Gastrocnemius medialis (tissue), 4 donors: Measurements from ENCODE around the gene PRR9. TPM values are rescaled to one million over a fixed set of nuclear protein-coding genes. Genes with fewer than 3 reads are reported as not detected.
"Not testable (repeated sequence)": the region's sequence is repeated elsewhere in the genome, so short reads cannot be mapped to it uniquely, and the experiment has no call there.

Experiments
- ATAC-seq, 2 donors: fragments of 150-250 bp; one replicate each; pipeline ENCODE4 v1.9.1; 2016
- DNase-seq, 2 donors: peaks; one replicate each; pipeline ENCODE4 v3.0.0-alpha.2; 2019
- H3K27ac ChIP-seq, 4 donors: fragments of 200-600 bp; sonication (generic); 1 replicate in 1 of 4; 2 replicates in 3 of 4; pipeline ENCODE4 v1.5.1; 2016 to 2018; ENCODE audit warnings: mild to moderate bottlenecking in 2 of 4, moderate library complexity in 1 of 4
- H3K27me3 ChIP-seq, 3 donors: fragments of 200-600 bp; sonication (generic) in 2 of 3; 1 replicate in 1 of 3; 2 replicates in 2 of 3; pipeline versions ENCODE4 v1.5.1 to v1.6.0; 2016 to 2019; ENCODE audit warnings: mild to moderate bottlenecking in 1 of 3, moderate library complexity in 1 of 3
- H3K36me3 ChIP-seq, 2 donors: fragments of 200-600 bp; sonication (generic) in 1 of 2; one replicate each; pipeline ENCODE4 v1.5.1; 2017 to 2018
- H3K4me1 ChIP-seq, 2 donors: fragments of 200-600 bp; sonication (generic) in 1 of 2; one replicate each; pipeline ENCODE4 v1.5.1; 2016 to 2017; ENCODE audit warnings: mild to moderate bottlenecking in 2 of 2
- H3K4me3 ChIP-seq, 4 donors: fragments of 200-600 bp; sonication (generic) in 3 of 4; 1 replicate in 1 of 4; 2 replicates in 3 of 4; pipeline ENCODE4 v1.5.1; 2016 to 2019; ENCODE audit warnings: mild to moderate bottlenecking in 2 of 4
- H3K9me3 ChIP-seq, 3 donors: fragments of 200-600 bp; sonication (generic) in 2 of 3; 1 replicate in 1 of 3; 2 replicates in 2 of 3; pipeline ENCODE4 v1.5.1; 2016 to 2019
- POLR2A ChIP-seq, 2 donors: fragments of 450-650 bp; IDR thresholded peaks; one replicate each; pipeline ENCODE4 v1.6.1; 2017; ENCODE audit warnings: antibody characterized with exemption in 2 of 2, mild to moderate bottlenecking in 2 of 2, moderate library complexity in 2 of 2
- in situ Hi-C, 4 donors: fragments of 200-750 bp; cut with MboI; loops; one replicate each; pipeline versions ENCODE4 v1.15.0 to v1.8.0; 2017; ENCODE audit warnings: low sequenced_read_pairs in 4 of 4
- intact Hi-C: fragments of 100-400 bp; cut with DNase I; formaldehyde crosslinking; loops from one replicate; pipeline ENCODE4 v1.15.1; 2023; ENCODE audit warnings: low total_unique reads
- total RNA-seq, 4 donors: library from RNA; depleted of rRNA; stranded (reverse); fragments of >200 nt; gene quantifications; one replicate each; pipeline versions ENCODE4 v1.1.0 to v1.2.3, GENCODE V29; 2016
- TF ChIP-seq, protein P1 (sequence below), 5 experiments: fragments of 450-650 bp in 3 of 5; fragments of 200-600 bp in 2 of 5; sonication (generic) in 2 of 5; IDR thresholded peaks in 4 of 5; conservative IDR thresholded peaks in 1 of 5; 1 replicate in 4 of 5; 2 replicates in 1 of 5; pipeline ENCODE4 v1.5.1; 2016 to 2019; ENCODE audit warnings: antibody characterized with exemption in 5 of 5, mild to moderate bottlenecking in 3 of 5, moderate library complexity in 3 of 5

PRR9 gene
- total RNA-seq, 4 donors from 2014 or later: not detected

DNA sequence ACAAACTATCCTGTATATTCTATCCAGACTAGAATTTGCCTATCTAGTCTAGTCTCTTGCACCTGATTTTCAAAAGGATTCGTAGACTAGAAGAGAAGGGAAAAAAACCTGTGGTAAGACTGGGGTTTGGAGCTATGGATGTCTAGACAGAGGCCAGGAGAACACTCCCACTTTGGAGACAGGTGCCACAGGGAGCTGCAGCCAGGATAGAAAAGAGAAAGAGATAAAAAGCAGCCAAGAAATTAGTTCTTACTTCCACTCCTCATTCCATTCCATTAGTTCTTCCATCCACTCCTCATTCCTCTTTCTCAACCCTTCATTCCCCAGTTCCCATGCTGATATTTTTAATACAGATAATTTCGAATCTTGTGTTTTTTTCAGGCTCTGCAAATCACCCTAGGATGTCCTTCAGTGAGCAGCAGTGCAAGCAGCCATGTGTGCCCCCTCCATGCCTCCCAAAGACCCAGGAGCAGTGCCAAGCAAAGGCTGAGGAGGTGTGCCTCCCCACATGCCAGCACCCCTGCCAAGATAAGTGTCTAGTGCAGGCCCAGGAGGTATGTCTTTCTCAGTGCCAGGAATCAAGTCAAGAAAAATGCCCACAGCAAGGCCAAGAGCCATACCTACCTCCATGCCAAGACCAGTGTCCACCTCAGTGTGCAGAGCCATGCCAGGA, 496 bp downstream of the PRR9 start:
- in situ Hi-C loops (no loop called here), intact Hi-C loops (no loop called here)
- no peaks in the 10 kb centered on the region for H3K9me3 ChIP-seq
- H3K4me3 ChIP-seq: no peak overlapping the region
- DNase-seq (no peak), ATAC-seq (no peak)
- no peaks in the 10 kb centered on the region for H3K27me3 ChIP-seq
- no peak overlapping the region for H3K27ac ChIP-seq
- TF ChIP-seq POLR2A (IDR thresholded peaks at IDR 0.05): no peak
- TF ChIP-seq, protein P1, sequence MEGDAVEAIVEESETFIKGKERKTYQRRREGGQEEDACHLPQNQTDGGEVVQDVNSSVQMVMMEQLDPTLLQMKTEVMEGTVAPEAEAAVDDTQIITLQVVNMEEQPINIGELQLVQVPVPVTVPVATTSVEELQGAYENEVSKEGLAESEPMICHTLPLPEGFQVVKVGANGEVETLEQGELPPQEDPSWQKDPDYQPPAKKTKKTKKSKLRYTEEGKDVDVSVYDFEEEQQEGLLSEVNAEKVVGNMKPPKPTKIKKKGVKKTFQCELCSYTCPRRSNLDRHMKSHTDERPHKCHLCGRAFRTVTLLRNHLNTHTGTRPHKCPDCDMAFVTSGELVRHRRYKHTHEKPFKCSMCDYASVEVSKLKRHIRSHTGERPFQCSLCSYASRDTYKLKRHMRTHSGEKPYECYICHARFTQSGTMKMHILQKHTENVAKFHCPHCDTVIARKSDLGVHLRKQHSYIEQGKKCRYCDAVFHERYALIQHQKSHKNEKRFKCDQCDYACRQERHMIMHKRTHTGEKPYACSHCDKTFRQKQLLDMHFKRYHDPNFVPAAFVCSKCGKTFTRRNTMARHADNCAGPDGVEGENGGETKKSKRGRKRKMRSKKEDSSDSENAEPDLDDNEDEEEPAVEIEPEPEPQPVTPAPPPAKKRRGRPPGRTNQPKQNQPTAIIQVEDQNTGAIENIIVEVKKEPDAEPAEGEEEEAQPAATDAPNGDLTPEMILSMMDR (IDR thresholded peaks at IDR 0.05 in 4 of 5, conservative IDR thresholded peaks at IDR 0.05 in 1 of 5): no peak
- no peaks in the 10 kb centered on the region for H3K36me3 ChIP-seq
- H3K4me1 ChIP-seq: no peaks in the 10 kb centered on the region

DNA sequence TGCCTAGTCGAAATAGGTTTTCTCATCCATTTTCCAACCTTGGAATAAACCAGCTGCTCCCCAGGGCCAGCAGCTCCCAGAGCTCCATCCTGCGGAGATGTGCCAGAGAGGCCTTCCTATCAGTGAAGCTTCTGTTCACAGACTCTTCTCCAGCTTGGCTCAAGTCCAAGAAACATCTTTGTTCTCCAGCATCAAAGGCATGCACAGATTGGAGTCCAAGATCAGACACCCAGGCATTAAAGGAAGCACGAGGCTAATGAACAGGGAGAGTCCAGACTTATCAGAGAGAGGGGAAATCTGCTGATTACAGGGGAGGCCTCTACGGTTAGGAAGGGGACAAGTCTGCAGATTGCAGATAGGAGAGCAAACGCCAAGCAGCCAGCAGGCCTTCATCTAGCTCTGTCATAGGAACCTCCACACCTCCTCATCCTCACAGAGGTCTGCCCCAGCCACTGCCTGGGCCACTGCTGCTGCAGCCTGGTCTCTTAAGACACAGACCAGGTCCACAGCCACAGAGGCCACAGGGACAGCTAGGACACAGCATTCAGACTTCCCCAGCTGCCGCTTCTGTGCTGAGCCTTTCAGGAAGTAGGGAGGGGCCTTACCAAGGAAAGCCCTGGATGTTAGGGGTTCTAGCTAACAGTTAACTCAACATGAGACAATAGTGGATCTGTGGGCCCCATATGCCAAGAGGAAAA, 3.4 kb downstream of the PRR9 start:
- ATAC-seq: no peak
- H3K4me1 ChIP-seq: no peaks in the 10 kb centered on the region
- H3K4me3 ChIP-seq: no peak overlapping the region
- H3K27ac ChIP-seq: no peak overlapping the region
- intact Hi-C loops: no loop called here
- no peaks in the 10 kb centered on the region for H3K36me3 ChIP-seq
- no peaks in the 10 kb centered on the region for H3K9me3 ChIP-seq
- H3K27me3 ChIP-seq: no peaks in the 10 kb centered on the region
- in situ Hi-C loops: no loop called here
- no peak for DNase-seq
- no peak for TF ChIP-seq POLR2A (IDR thresholded peaks at IDR 0.05)
- TF ChIP-seq, protein P1 (IDR thresholded peaks at IDR 0.05 in 4 of 5, conservative IDR thresholded peaks at IDR 0.05 in 1 of 5): no peak

DNA sequence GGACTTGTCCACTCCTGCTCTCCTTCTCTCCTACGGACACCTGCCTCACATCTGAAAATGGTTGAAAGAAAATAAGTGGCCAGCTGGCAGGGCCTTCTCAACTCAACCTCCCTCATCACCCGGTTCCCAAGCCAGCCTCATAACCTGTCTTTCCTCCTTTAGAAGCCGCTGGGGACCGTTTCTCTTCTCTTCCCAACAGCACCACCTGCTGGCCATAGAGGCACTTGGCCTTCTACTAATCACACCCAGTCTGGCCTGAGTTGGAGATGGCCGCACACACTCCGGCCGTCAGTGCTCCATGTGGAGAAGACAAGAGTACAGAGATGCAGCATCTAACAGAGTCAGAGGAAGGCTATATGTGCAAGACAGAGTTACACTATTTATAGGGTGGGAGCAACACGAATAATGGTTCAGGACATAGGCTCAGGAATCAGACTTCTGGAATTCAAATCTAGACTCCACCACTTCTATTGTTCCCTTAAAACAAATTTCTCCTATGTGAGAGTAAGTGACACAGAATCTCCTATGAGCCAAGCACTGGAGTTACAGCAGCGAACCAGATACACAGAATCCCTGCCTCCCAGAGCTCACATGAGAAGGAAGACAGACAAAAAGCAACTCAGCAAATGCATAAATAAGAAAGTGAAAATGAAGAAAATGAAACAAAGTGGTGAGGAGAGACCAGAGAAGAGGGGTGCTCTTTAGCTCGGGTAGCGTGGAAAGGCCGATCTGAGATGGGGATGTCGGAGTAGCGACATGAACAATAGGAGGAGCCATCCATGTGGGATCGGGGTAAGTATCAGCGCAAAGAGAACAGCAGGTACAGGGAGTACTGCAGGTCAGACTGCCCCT, 5.9 kb downstream of the PRR9 start:
- in situ Hi-C loops, H3K4me3 ChIP-seq, intact Hi-C loops, H3K27me3 ChIP-seq, H3K9me3 ChIP-seq, H3K4me1 ChIP-seq, H3K36me3 ChIP-seq, H3K27ac ChIP-seq: not testable (repeated sequence)
- ATAC-seq: peak; percentile 42 to 68
- DNase-seq: peak in 1 of 2 donors; percentile 20
- TF ChIP-seq, protein P1 (IDR thresholded peaks at IDR 0.05 in 4 of 5, conservative IDR thresholded peaks at IDR 0.05 in 1 of 5): peak in 3 of 5 experiments; percentile 29 to 55 (median 41)

DNA sequence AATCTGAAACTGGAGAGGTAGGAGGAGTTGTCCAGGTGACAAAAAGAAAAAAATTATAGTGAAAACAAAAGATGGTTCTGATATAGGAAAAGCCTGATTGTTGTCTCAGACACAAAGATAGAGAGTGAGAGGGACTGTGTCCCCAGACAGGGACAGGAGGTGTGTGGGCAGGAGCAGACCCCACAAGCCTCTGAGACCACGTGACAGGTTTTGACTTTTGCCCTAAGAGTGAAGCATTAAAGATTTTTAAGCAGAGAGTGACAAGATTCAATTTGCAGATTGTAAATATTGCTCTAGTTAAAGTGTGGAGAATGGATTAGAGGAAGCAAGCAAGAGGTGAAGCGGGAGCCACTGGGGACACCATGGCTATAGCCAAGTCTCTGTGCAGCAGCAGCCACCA, 10.4 kb downstream of the PRR9 start:
- H3K27me3 ChIP-seq: peaks cover 0 to 6% (median 0%) of the 10 kb centered on the region in 3 donors
- intact Hi-C loops: no loop called here
- no peak for ATAC-seq

More for the DNA sequence above, 10.4 kb downstream of the PRR9 start:
- Histone ChIP-seq H3K36me3 (no peaks in the 10 kb centered on the region), H3K4me3 (no peak overlapping the region), H3K4me1 (no peaks in the 10 kb centered on the region), H3K27ac (no peak overlapping the region), H3K9me3 (no peaks in the 10 kb centered on the region)
- no peak for DNase-seq
- TF ChIP-seq POLR2A (IDR thresholded peaks at IDR 0.05): no peak
- TF ChIP-seq, protein P1 (IDR thresholded peaks at IDR 0.05 in 4 of 5, conservative IDR thresholded peaks at IDR 0.05 in 1 of 5): no peak
- in situ Hi-C loops: no loop called here
